Ovary (tissue), 9 donors: ENCODE results near the gene MXD3. TPM values are rescaled to one million over a fixed set of nuclear protein-coding genes. Genes with fewer than 3 reads are reported as not detected.

Experiments
- DNase-seq, 5 donors: peaks; one replicate each; pipeline ENCODE4 v3.0.0-alpha.2; 2019 to 2020
- H3K27ac ChIP-seq, 2 donors: fragments of 200-600 bp; one replicate each; pipeline versions ENCODE4 v1.5.1 to v1.8.0; 2019 to 2022
- H3K27me3 ChIP-seq: fragments of 200-600 bp; one replicate; pipeline ENCODE4 v1.8.0; 2022
- H3K36me3 ChIP-seq: fragments of 200-600 bp; sonication (generic); one replicate; pipeline ENCODE4 v1.5.1; 2019
- H3K4me1 ChIP-seq: one replicate; pipeline ENCODE4 v1.8.1; 2013; ENCODE audit warnings: mild to moderate bottlenecking, moderate library complexity; ENCODE audit not compliant: insufficient read depth
- H3K4me3 ChIP-seq: fragments of 200-600 bp; sonication (generic); one replicate; pipeline ENCODE4 v1.5.1; 2017
- H3K9me3 ChIP-seq, 2 donors: fragments of 200-600 bp in 1 of 2; sonication (generic) in 1 of 2; one replicate each; pipeline versions ENCODE4 v1.5.1 to v1.8.1; 2013 to 2019; ENCODE audit warnings: mild to moderate bottlenecking in 1 of 2, moderate library complexity in 1 of 2
- EP300 ChIP-seq: sonication (generic); formaldehyde crosslinking; IDR thresholded peaks from one replicate; pipeline ENCODE4 v1.6.1; 2017; ENCODE audit warnings: antibody characterized with exemption
- POLR2A ChIP-seq: fragments of 450-650 bp; IDR thresholded peaks from one replicate; pipeline ENCODE4 v1.6.1; 2017; ENCODE audit warnings: antibody characterized with exemption, mild to moderate bottlenecking, moderate library complexity
- WGBS, 3 donors: extraction: QIAGEN DNeasy Blood & Tissue Kit in 1 of 3; methylation state at CpG; one replicate each; pipeline versions ENCODE4 v1.1.5 to v1.1.7; 2013 to 2017; 5-methylcytosine and 5-hydroxymethylcytosine counted together
- intact Hi-C, 4 donors: fragments of 100-400 bp; cut with DNase I; formaldehyde crosslinking; loops; one replicate each; pipeline versions ENCODE4 v1.11.0 to v1.15.1; 2022 to 2023
- polyA plus RNA-seq, 2 donors: library from polyadenylated mRNA; stranded (reverse); fragments of 200-250 nt in 1 of 2; fragments of 350-450 nt in 1 of 2; fragmentation: Illumina TruSeq in 1 of 2; extraction: RNeasy Lipid Tissue Mini Kit (QIAGEN cat#74804) in 1 of 2; gene quantifications; one replicate each; pipeline ENCODE4 v1.2.3, GENCODE V29; 2013 to 2014
- total RNA-seq, 7 donors: library from RNA; depleted of rRNA in 2 of 7; stranded (reverse); fragments of >200 nt in 2 of 7; fragmentation: NEBNext Ultra II Directional in 3 of 7; extraction: Animal tissue kit (Norgen Biotek cat#: 25700) in 3 of 7; gene quantifications; one replicate each; pipeline versions ENCODE4 v1.1.0 to v1.2.4, GENCODE V29; 2016 to 2023
- TF ChIP-seq, protein P1 (sequence below), 3 donors: fragments of 450-650 bp in 2 of 3; fragments of 200-600 bp in 1 of 3; IDR thresholded peaks; one replicate each; pipeline versions ENCODE4 v1.5.1 to v1.8.0; 2016 to 2022; ENCODE audit warnings: antibody characterized with exemption in 3 of 3, mild to moderate bottlenecking in 1 of 3
- donor health status: DM: no; HTN: no; CAD: no; lungs with moderate emphysema.
- donor health status: DM: no; HTN: no; CAD: no.
- donor health status: Bipolar disorder and iron deficiency.
- donor health status: DM: yes; HTN: yes; CAD: no.
- donor health status: DM: no; HTN: no; CAD: no.
- donor health status: DM: yes; HTN: yes; CAD: no.

Gene MXD3
- total and polyA plus RNA-seq, 9 donors: 0.30 to 9.8 (median 6.0) TPM

DNA sequence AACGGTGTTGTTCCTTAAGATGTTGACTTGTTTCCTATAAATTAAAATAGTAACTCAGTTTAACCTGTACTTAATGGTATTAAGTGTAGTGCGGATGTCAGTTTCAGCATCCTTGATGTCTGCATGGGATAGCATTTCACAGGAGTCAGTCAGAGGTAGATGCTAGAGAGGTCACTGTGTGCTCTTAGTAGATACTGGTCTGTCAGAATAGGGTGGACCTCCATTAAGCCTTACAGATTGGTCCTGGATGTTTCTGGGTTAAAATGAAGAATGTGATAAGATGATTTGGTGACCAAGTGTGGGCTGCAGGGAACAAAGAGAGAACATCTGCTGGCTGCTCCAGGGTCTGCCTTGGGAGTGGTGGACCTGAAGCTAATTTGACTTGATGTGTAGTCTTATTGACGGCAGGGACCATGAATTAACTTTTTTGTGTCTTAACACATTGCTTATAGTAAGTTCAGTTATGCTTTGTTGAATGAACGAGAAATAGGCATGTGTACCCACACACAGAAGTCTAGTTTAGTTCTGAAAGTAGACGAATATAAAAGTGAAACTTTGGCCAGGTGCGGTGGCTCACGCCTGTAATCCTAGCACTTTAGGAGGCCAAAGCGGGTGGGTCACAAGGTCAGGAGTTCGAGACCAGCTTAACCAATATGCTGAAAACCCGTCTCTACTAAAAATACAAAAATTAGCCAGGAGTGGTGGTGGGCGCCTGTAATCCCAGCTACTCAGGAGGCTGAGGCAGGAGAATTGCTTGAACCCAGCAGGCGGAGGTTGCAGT lies 20.7 kb downstream of the MXD3 start:
- intact Hi-C loops: no loop called here
- TF ChIP-seq, protein P1, sequence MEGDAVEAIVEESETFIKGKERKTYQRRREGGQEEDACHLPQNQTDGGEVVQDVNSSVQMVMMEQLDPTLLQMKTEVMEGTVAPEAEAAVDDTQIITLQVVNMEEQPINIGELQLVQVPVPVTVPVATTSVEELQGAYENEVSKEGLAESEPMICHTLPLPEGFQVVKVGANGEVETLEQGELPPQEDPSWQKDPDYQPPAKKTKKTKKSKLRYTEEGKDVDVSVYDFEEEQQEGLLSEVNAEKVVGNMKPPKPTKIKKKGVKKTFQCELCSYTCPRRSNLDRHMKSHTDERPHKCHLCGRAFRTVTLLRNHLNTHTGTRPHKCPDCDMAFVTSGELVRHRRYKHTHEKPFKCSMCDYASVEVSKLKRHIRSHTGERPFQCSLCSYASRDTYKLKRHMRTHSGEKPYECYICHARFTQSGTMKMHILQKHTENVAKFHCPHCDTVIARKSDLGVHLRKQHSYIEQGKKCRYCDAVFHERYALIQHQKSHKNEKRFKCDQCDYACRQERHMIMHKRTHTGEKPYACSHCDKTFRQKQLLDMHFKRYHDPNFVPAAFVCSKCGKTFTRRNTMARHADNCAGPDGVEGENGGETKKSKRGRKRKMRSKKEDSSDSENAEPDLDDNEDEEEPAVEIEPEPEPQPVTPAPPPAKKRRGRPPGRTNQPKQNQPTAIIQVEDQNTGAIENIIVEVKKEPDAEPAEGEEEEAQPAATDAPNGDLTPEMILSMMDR (IDR thresholded peaks at IDR 0.05): no peak
- no peak for TF ChIP-seq EP300
- no peak for TF ChIP-seq POLR2A
- H3K36me3 ChIP-seq: no peaks in the 10 kb centered on the region
- H3K4me1 ChIP-seq: no peaks in the 10 kb centered on the region
- DNase-seq: no peak
- no peak overlapping the region for H3K27ac ChIP-seq
- no peaks in the 10 kb centered on the region for H3K9me3 ChIP-seq
- no peaks in the 10 kb centered on the region for H3K27me3 ChIP-seq
- 93 to 94% (median 93%) methylated on average over 12 of the region's 12 CpGs for WGBS, 3 donors
- H3K4me3 ChIP-seq: no peak overlapping the region

DNA sequence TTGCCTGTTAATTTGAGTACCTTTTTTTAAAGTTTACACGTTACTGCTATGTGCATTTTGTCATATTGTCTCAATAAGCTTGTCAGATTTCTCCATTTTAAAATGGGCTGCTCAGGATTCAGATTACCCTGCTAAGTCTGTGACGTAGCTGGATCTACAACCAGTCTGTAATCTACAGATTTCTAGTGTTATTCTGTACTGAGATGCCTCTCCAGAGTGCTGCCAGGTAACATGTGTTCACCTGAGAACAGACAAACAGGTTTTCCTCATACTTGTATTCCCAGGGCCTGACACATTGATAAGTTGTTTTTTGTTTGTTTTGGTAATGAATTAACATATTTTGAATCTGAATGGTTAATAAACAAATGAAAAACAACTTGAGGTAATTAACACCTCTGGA lies 23.5 kb downstream of the MXD3 start:
- 76 to 88% (median 87%) methylated on average over 2 of the region's 2 CpGs for WGBS, 3 donors
- intact Hi-C loops: no loop called here
- Histone ChIP-seq H3K9me3 (no peaks in the 10 kb centered on the region), H3K4me3 (no peak overlapping the region), H3K27me3 (no peaks in the 10 kb centered on the region), H3K4me1 (no peaks in the 10 kb centered on the region), H3K36me3 (no peaks in the 10 kb centered on the region), H3K27ac (no peak overlapping the region)
- TF ChIP-seq POLR2A: no peak
- TF ChIP-seq EP300: no peak
- TF ChIP-seq, protein P1 (IDR thresholded peaks at IDR 0.05): no peak
- no peak for DNase-seq

DNA sequence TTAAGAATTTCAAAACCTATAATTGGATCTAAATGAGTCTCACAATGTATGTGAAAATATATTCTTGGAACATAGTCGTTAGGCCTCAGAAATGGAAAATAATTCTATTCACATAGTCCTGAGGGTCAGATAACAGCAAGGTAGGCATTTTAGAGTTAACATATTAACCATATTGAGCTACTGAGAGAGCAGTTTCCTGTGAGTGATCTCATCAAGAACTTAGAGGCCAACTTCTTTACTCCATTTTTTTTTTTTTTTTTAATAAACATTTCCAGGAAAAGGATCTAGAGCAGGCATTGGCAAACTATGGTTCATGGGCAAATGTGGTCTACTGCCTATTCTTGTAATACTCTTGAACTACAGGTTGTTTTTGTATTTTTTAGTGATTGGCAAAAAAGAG lies 34.8 kb downstream of the MXD3 start:
- WGBS, 3 donors: 39 to 49% (median 41%) methylated on average over 1 of the region's 1 CpG
- no peak overlapping the region for H3K27ac ChIP-seq
- H3K4me1 ChIP-seq: no peaks in the 10 kb centered on the region
- DNase-seq: no peak
- no peaks in the 10 kb centered on the region for H3K9me3 ChIP-seq
- H3K4me3 ChIP-seq: no peak overlapping the region
- H3K27me3 ChIP-seq: no peaks in the 10 kb centered on the region
- intact Hi-C loops: no loop called here
- no peaks in the 10 kb centered on the region for H3K36me3 ChIP-seq
- TF ChIP-seq EP300 (no peak), POLR2A (no peak)
- TF ChIP-seq, protein P1 (IDR thresholded peaks at IDR 0.05): no peak

DNA sequence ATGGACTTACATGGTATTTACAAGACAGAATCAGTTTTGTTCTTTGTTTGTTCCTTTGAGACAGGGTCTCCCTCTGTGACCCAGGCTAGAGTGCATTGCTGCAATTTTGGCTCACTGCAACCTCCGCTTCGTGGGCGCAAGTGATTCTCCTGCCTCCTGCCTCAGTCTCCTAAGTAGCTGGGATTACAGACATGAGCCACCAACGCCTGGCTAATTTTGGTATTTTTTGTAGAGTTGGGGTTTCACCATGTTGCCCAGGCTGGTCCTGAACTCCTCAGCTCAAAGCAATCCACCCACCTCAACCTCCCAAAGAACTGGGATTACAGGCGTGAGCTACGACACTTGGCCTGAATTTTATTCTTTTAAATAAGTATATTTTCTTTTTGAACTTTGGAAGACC lies 35.8 kb downstream of the MXD3 start:
- H3K27me3 ChIP-seq: no peaks in the 10 kb centered on the region
- no peaks in the 10 kb centered on the region for H3K9me3 ChIP-seq
- no peak for TF ChIP-seq POLR2A
- TF ChIP-seq, protein P1 (IDR thresholded peaks at IDR 0.05): no peak
- TF ChIP-seq EP300: no peak
- no peak for DNase-seq
- H3K4me1 ChIP-seq: no peaks in the 10 kb centered on the region
- WGBS, 3 donors: 77 to 91% (median 85%) methylated on average over 6 of the region's 6 CpGs
- H3K36me3 ChIP-seq: no peaks in the 10 kb centered on the region
- H3K27ac ChIP-seq: no peak overlapping the region
- intact Hi-C loops: no loop called here
- no peak overlapping the region for H3K4me3 ChIP-seq
